Measurements from ENCODE around the gene MRAP. TPM values are rescaled to one million over a fixed set of nuclear protein-coding genes. Genes with fewer than 3 reads are reported as not detected.

MRAP gene
- total and polyA plus RNA-seq, 10 of the 15 experiments (the other 5 are each of a cell fraction or from before 2014, with no cell fraction given) = 0.34 to 1.2 TPM; not detected in 8

GRCh38 chr21:32315511-32316281, 17.0 kb downstream of the MRAP start:
- Histone ChIP-seq H4K20me1 (ENCODE audit: control insufficient read depth, insufficient read depth) (no peaks in the 10 kb centered on the region), H3K4me2 (ENCODE audit: control insufficient read depth, insufficient read depth) (no peak overlapping the region), H3K27ac (ENCODE audit: control insufficient read depth, insufficient read depth) (no peak overlapping the region), H3K9ac (ENCODE audit: control insufficient read depth, insufficient read depth, low read length) (no peak overlapping the region), H3K4me1 (ENCODE audit: control insufficient read depth, insufficient read depth, low read length) (no peaks in the 10 kb centered on the region), H2AFZ (ENCODE audit: control insufficient read depth, low read depth, low read length) (no peak overlapping the region), H3K27me3 (replicated peaks in 1 of 2; ENCODE audit: control insufficient read depth in 2 of 2, insufficient read depth in 2 of 2, low read length in 1 of 2) (no peaks in the 10 kb centered on the region), H3K36me3 (ENCODE audit: control insufficient read depth in 2 of 2, insufficient read depth in 2 of 2, low read length in 1 of 2) (peaks cover 28 to 35% of the 10 kb centered on the region in 2 experiments), H3K9me3 (replicated peaks; ENCODE audit: control insufficient read depth, insufficient read depth, low read length) (no peaks in the 10 kb centered on the region), H3K4me3 (no peak overlapping the region), H3K79me2 (ENCODE audit: control insufficient read depth, insufficient read depth, low read length) (no peaks in the 10 kb centered on the region)
- TF ChIP-seq SIX5 (IDR thresholded peaks at IDR 0.05; ENCODE audit: low read depth, low read length, severe bottlenecking) = no peak
- TF ChIP-seq PAX8 (IDR thresholded peaks at IDR 0.05) = no peak
- 0 out of 2 replicates have a peak, but pooled peaks have one; percentile 18 for TF ChIP-seq POLR2A (IDR thresholded peaks at IDR 0.05; ENCODE audit: low read depth, low read length)
- ChIA-PET RAD21 (ENCODE audit: unreplicated experiment) (no interaction called here), SMC1A (ENCODE audit: uncharacterized antibody, unreplicated experiment) (no interaction called here), POLR2A (no interaction called here), CTCF (no interaction called here)
- WGBS (ENCODE audit: insufficient coverage, insufficient replicate concordance, low lambda C conversion rate, missing lambda C conversion rate) = 95% methylated on average over 14 of the region's 14 CpGs
- no peak for DNase-seq (ENCODE audit: low read depth, low spot score)
- intact Hi-C loops (cut with micrococcal nuclease; ENCODE audit: unreplicated experiment) = no loop called here
- no peak for ATAC-seq
- in situ Hi-C loops (cut with MboI) = no loop called here
- no TSS peak for BruUV-seq (replicated peaks)
- FAIRE-seq = no peak

DNA sequence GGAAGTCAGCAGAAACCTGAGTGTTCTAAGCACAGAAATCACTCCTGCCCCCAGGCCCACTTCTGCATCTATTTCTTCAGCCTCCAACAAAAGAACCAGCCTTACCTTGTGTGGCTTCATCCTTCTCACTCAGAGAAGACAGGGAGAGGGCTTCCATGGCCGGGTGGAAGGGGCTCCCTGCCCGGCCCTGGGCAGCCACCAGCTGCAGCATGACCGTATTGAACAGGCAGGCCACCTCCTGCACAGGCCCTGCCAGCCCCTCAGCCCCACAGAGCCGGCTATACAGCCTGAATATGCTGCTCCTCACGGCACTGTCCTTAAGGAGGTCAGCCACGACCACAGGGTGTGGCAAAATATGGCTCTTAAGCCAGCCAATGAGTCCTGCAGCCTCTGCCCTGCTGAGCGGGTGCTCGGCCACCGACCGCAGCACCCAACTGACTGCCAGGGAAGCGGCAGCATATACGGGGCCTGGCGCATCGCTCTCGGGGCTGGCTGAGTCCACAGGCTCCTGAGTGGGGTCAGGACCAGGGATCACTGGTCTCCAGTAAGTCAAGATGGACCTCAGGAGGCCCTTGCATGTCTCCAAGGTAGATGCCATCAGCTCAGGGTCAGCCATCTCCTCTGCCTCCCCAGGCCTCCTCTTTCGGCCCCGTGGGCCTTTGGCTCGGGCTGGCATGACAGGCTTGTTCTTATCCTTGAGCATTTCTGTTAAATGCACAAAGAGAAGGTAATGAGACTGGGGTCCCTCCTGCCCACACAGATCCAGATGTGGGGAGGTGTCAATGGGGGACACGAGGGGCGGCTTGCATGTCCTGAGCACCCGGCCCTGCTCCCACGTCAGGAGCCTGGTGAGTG, 17.9 kb downstream of the MRAP start:
- RAD21 ChIA-PET (ENCODE audit: unreplicated experiment) = no interaction called here
- SMC1A ChIA-PET (ENCODE audit: uncharacterized antibody, unreplicated experiment) = no interaction called here
- no TSS peak for BruUV-seq (replicated peaks)
- Histone ChIP-seq H3K36me3 (ENCODE audit: control insufficient read depth in 2 of 2, insufficient read depth in 2 of 2, low read length in 1 of 2) (peaks cover 31 to 37% of the 10 kb centered on the region in 2 experiments), H3K27ac (ENCODE audit: control insufficient read depth, insufficient read depth) (no peak overlapping the region), H3K4me1 (ENCODE audit: control insufficient read depth, insufficient read depth, low read length) (no peaks in the 10 kb centered on the region), H3K4me3 (no peak overlapping the region), H3K79me2 (ENCODE audit: control insufficient read depth, insufficient read depth, low read length) (no peaks in the 10 kb centered on the region), H3K9ac (ENCODE audit: control insufficient read depth, insufficient read depth, low read length) (no peak overlapping the region), H2AFZ (ENCODE audit: control insufficient read depth, low read depth, low read length) (no peak overlapping the region), H3K9me3 (replicated peaks; ENCODE audit: control insufficient read depth, insufficient read depth, low read length) (no peaks in the 10 kb centered on the region), H3K27me3 (replicated peaks in 1 of 2; ENCODE audit: control insufficient read depth in 2 of 2, insufficient read depth in 2 of 2, low read length in 1 of 2) (no peaks in the 10 kb centered on the region), H3K4me2 (ENCODE audit: control insufficient read depth, insufficient read depth) (no peak overlapping the region), H4K20me1 (ENCODE audit: control insufficient read depth, insufficient read depth) (no peaks in the 10 kb centered on the region)
- intact Hi-C loops (cut with micrococcal nuclease; ENCODE audit: unreplicated experiment) (no loop called here), in situ Hi-C loops (cut with MboI) (no loop called here)
- ATAC-seq (no peak), FAIRE-seq (no peak), DNase-seq (ENCODE audit: low read depth, low spot score) (no peak)
- TF ChIP-seq, protein P1, sequence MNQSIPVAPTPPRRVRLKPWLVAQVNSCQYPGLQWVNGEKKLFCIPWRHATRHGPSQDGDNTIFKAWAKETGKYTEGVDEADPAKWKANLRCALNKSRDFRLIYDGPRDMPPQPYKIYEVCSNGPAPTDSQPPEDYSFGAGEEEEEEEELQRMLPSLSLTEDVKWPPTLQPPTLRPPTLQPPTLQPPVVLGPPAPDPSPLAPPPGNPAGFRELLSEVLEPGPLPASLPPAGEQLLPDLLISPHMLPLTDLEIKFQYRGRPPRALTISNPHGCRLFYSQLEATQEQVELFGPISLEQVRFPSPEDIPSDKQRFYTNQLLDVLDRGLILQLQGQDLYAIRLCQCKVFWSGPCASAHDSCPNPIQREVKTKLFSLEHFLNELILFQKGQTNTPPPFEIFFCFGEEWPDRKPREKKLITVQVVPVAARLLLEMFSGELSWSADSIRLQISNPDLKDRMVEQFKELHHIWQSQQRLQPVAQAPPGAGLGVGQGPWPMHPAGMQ (IDR thresholded peaks at IDR 0.05; ENCODE audit: borderline replicate concordance) = no peak
- CTCF ChIA-PET = no interaction called here
- POLR2A ChIA-PET = no interaction called here
- WGBS (ENCODE audit: insufficient coverage, insufficient replicate concordance, low lambda C conversion rate, missing lambda C conversion rate) = 95% methylated on average over 20 of the region's 22 CpGs
